ENCODE results near the gene PIP5K1B. TPM values are rescaled to one million over a fixed set of nuclear protein-coding genes. Genes with fewer than 3 reads are reported as not detected.

The PIP5K1B gene
- total RNA-seq, 1 experiment from 2014 or later, result not detected

GRCh38 chr9:68794898-68795297, 89.9 kb downstream of the PIP5K1B start:
- POLR2A ChIA-PET (ENCODE audit: unreplicated experiment), result no interaction called here
- Histone ChIP-seq H3K27me3 (ENCODE audit: low read length) (peaks cover 41% of the 10 kb centered on the region), H3K9me2 (replicated peaks; ENCODE audit: low read length) (no peaks in the 10 kb centered on the region), H3F3A (ENCODE audit: low read length, unreplicated experiment) (no peaks in the 10 kb centered on the region), H3K27ac (ENCODE audit: low read length) (no peak overlapping the region), H3K4me1 (ENCODE audit: insufficient read depth, low read length) (no peaks in the 10 kb centered on the region), H3K4me3 (ENCODE audit: low read length) (no peak overlapping the region), H3K36me3 (ENCODE audit: low read depth, low read length) (no peaks in the 10 kb centered on the region), H3K9ac (ENCODE audit: low read length) (no peak overlapping the region), H3K4me2 (ENCODE audit: low read length) (no peak overlapping the region), H4K20me1 (ENCODE audit: low read length) (no peaks in the 10 kb centered on the region), H3K79me2 (ENCODE audit: low read length) (no peaks in the 10 kb centered on the region), H2AFZ (ENCODE audit: low read length) (no peak overlapping the region), H3K9me3 (ENCODE audit: low read length) (no peaks in the 10 kb centered on the region)
- no peak for TF ChIP-seq EZH2phosphoT487 (IDR thresholded peaks at IDR 0.05; ENCODE audit: borderline replicate concordance, low read length)
- TF ChIP-seq EZH2 (IDR thresholded peaks at IDR 0.05; ENCODE audit: low read length, unreplicated experiment), result no peak
- TF ChIP-seq CTCF (conservative IDR thresholded peaks at IDR 0.05; ENCODE audit: low read depth, low read length), result no peak
- DNase-seq (no peak), ATAC-seq (no peak)
- CTCF ChIA-PET, result no interaction called here
- intact Hi-C loops (cut with micrococcal nuclease), result no loop called here
- BruUV-seq (replicated peaks), result no TSS peak

GRCh38 chr9:68795411-68795810, 90.4 kb downstream of the PIP5K1B start:
- Histone ChIP-seq H3K9ac (ENCODE audit: low read length) (no peak overlapping the region), H2AFZ (ENCODE audit: low read length) (no peak overlapping the region), H3K36me3 (ENCODE audit: low read depth, low read length) (no peaks in the 10 kb centered on the region), H3K4me3 (ENCODE audit: low read length) (no peak overlapping the region), H3K9me2 (replicated peaks; ENCODE audit: low read length) (no peaks in the 10 kb centered on the region), H3K79me2 (ENCODE audit: low read length) (no peaks in the 10 kb centered on the region), H3K4me1 (ENCODE audit: insufficient read depth, low read length) (no peaks in the 10 kb centered on the region), H3F3A (ENCODE audit: low read length, unreplicated experiment) (no peaks in the 10 kb centered on the region), H3K27ac (ENCODE audit: low read length) (no peak overlapping the region), H3K27me3 (ENCODE audit: low read length) (peaks cover 43% of the 10 kb centered on the region), H4K20me1 (ENCODE audit: low read length) (no peaks in the 10 kb centered on the region), H3K4me2 (ENCODE audit: low read length) (no peak overlapping the region), H3K9me3 (ENCODE audit: low read length) (no peaks in the 10 kb centered on the region)
- POLR2A ChIA-PET (ENCODE audit: unreplicated experiment), result no interaction called here
- TF ChIP-seq CTCF (conservative IDR thresholded peaks at IDR 0.05; ENCODE audit: low read depth, low read length) (no peak), EZH2phosphoT487 (IDR thresholded peaks at IDR 0.05; ENCODE audit: borderline replicate concordance, low read length) (no peak), EZH2 (IDR thresholded peaks at IDR 0.05; ENCODE audit: low read length, unreplicated experiment) (no peak)
- CTCF ChIA-PET, result no interaction called here
- BruUV-seq (replicated peaks), result no TSS peak
- DNase-seq (no peak), ATAC-seq (no peak)
- intact Hi-C loops (cut with micrococcal nuclease), result no loop called here

- H4K20me1 ChIP-seq (ENCODE audit: low read length), result no peaks in the 10 kb centered on the region
- no peak overlapping the region for H3K4me2 ChIP-seq (ENCODE audit: low read length)
- intact Hi-C loops (cut with micrococcal nuclease), result no loop called here
- H3K4me1 ChIP-seq (ENCODE audit: insufficient read depth, low read length), result no peaks in the 10 kb centered on the region
- no peak overlapping the region for H3K9ac ChIP-seq (ENCODE audit: low read length)
- no peaks in the 10 kb centered on the region for H3F3A ChIP-seq (ENCODE audit: low read length, unreplicated experiment)
- CTCF ChIA-PET, result no interaction called here
- no peaks in the 10 kb centered on the region for H3K79me2 ChIP-seq (ENCODE audit: low read length)
- H3K27me3 ChIP-seq (ENCODE audit: low read length), result peaks cover 60% of the 10 kb centered on the region
- no peak overlapping the region for H2AFZ ChIP-seq (ENCODE audit: low read length)
- H3K27ac ChIP-seq (ENCODE audit: low read length), result no peak overlapping the region
- TF ChIP-seq EZH2phosphoT487 (IDR thresholded peaks at IDR 0.05; ENCODE audit: borderline replicate concordance, low read length) (no peak), CTCF (conservative IDR thresholded peaks at IDR 0.05; ENCODE audit: low read depth, low read length) (no peak), EZH2 (IDR thresholded peaks at IDR 0.05; ENCODE audit: low read length, unreplicated experiment) (no peak)
- no peak overlapping the region for H3K4me3 ChIP-seq (ENCODE audit: low read length)
- BruUV-seq (replicated peaks), result no TSS peak
- H3K9me2 ChIP-seq (replicated peaks; ENCODE audit: low read length), result no peaks in the 10 kb centered on the region
- DNase-seq (no peak), ATAC-seq (no peak)
- no peaks in the 10 kb centered on the region for H3K36me3 ChIP-seq (ENCODE audit: low read depth, low read length)
- POLR2A ChIA-PET (ENCODE audit: unreplicated experiment), result no interaction called here
- H3K9me3 ChIP-seq (ENCODE audit: low read length), result no peaks in the 10 kb centered on the region
Measured at GRCh38 chr9:68797116-68797515, 92.1 kb downstream of the PIP5K1B start.

All from PC-3 (cell line).